ENCODE data around the gene PALLD.

Gene PALLD

GRCh38 chr4:168769837-168770236 is 273.0 kb downstream of the PALLD start:
- no peak for DNase-seq

- DNase-seq: no peak
Observed at GRCh38 chr4:168771251-168771650, 274.4 kb downstream of the PALLD start.

DNA sequence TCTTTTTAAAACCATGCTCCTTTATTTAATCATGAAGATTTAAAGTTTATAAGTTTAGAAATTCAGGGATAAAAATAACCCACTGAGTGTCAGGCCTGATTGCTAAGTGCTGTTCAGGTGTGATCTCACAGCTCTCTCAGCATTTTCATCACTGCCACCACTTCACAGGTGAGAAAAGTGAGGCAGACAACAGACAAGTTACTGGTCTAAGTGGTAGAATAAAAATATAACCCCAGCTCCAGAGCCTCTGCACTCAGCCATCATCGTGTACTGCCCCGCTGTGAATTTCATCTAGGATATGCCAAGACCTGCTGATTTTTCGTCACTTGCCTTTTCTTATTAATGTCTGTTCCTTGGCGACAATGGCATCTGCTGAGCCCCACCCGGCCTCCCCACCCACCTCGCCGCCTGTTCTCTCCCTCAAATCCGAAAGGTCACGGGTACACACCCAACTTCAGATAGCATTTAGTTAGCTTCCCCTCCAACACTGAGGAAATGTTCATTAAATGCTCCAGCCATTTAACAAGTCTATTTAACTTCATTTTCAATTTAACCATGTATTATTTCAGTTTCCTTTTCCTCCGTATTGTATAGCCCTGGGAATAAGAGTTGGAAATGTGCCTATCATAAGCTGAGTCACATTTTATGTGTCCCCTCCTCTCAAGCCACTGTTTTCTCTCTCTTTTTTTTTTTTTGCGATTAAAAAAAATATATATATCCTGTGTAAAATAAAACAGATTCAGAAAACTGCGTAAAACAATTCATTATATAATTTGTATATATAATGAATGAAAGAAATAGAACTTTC is 276.7 kb downstream of the PALLD start:
- DNase-seq: no peak

GRCh38 chr4:168776382-168776781 is 279.5 kb downstream of the PALLD start:
- no peak for DNase-seq

DNA sequence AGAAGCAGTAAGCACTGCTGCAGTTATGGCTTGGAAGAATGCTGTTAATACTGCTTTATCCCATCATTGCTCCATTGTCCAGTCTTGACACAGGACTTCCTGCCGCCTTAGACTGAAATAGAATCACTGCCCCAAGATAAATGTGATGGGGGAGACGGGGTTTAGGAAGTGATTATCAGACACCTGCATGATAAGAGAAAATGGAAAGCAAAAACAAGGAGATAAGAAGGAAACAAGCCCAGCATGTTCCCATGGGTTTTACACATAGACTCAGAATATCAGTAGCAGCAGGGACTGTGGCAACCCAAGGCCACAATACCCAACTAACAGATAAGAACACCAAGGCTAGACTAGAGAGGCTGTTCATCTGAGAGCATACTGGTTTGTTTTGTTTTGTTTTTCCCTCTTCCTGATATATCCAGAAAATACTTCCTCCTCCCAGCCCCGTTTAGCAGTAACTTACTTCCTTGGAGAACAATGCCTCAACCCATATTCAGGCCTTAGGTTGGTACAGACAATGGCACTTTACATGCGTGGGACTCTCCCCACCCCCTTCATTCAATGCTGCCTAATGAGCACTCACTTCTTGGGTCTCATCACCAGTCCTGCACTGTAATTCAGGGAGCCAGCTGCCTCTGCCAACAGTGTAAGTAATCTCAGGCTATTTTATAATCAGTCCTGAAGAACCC is 280.6 kb downstream of the PALLD start:
- DNase-seq: no peak

- no peak for DNase-seq
Observed at GRCh38 chr4:168781341-168781740, 284.5 kb downstream of the PALLD start.

DNA sequence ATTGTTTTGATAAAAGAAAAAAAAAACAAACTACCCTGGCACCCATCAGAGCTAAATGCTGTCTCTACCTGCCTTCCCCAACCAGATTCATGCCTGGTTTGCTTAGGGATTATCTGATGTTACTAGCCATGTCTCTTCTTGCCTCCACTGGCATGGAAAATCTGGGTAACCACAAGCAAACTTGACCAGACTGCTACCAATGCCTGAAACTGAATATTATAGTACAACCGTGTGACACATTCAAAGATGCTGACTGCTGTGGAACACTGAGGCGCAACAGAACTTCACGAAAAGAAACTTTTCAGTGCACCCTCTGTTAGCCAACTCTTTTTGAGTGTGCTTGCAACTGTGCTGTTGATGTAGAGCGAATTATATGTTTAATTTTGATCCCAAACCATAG is 285.1 kb downstream of the PALLD start:
- no peak for DNase-seq

- DNase-seq: no peak
Observed at GRCh38 chr4:168782439-168782838, 285.6 kb downstream of the PALLD start.

GRCh38 chr4:168784786-168785461 is 288.1 kb downstream of the PALLD start:
- DNase-seq: no peak

GRCh38 chr4:168787334-168787733 is 290.5 kb downstream of the PALLD start:
- DNase-seq: no peak

DNA sequence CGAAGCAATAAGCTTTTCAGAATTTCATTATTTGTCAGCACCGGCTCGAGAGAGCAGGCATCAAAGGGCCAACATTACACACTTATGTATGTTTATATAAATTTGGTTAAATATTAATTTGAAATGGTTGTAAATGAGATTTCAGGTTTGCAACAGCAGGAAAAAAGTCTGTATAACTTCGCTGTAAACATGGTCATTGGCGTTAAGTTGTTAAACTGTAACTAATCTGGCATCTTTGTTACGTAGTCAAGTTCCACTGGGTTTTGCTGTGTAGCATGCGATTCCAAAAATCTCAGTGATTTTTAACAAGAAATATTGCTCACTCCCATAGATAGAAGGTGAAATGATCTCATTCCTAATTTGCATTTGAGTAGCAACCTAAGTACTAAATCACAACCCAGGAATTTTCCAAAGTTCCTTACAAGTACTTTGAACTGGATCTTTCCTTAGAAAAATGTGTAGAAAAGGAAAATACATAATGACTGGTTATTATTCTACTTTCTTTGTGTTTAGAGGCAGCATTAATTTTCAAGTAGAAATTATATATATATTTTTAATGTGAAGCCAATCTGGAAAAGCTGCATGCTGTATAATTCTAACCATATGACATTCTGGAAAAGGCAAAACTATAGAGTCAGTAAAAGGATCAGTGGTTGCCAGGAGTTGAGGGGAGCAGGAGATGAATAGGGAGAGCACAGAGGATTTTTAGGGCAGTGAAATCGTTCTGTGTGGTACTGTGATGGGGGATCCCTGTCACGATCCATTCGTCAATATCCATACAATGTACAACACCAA is 291.1 kb downstream of the PALLD start:
- DNase-seq: peak; percentile 75

DNA sequence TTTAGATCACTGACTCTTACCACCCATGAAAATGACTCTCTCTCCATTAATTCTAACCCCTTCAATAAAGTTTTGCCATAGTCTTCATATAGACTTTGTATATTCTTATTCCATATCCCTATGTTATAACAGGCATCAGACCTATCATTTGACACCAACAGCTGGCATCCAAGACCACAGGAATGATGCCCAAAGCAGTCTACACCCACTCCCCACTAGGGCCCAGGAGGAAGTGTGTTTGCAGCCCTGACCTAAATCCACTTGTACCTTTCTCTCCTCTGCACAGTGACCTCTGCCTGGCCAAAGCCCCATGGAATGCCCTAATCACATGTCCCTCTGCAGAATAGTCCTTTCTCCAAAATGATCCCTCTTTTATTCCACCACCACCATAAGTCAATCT is 294.0 kb downstream of the PALLD start:
- DNase-seq: no peak

DNA sequence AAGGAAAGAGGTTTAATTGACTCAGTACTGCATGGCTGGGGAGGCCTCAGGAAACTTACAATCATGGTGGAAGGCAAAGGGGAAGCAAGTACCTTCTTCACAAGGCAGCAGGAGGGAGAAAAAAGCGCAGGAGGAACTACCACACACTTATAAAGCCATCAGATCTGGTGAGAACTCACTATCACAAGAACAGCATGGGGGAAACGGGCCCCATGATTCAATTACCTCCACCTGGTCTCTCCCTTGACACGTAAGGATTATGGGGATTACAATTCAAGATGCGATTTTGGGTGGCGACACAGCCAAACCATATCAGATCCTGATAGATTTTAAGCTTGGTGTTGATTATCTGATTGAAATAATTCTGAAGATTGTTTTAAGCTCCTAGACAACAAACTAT is 294.5 kb downstream of the PALLD start:
- DNase-seq: no peak

GRCh38 chr4:168793542-168793941 is 296.7 kb downstream of the PALLD start:
- no peak for DNase-seq

DNA sequence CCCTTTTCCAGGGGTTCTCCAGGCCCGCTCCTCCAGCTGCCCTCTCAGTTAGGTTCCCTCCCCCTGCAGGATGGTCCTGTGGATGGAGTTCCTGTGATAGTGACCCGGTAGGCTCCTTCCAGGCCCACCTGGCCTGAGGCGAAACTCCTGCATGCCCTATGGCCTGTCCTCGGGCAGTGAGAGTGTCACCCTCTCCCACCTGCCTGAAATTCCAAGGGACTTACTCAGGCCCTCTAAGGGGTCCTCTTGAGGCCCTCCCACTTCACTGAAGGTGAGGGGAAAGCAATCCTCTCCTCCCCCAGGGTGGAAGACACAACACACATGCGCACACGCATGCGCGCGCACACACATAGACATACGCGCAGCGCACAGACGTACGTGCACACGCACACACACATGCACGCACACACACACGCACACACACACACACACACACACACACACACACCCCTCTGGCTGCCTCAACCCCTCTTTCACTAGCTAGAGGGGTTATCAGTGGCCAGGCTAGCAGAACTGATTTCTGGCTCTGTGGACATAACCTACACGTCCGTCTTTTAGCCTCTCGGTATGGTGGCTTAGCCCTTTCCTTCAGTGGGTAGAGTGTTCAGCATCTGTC is 297.3 kb downstream of the PALLD start:
- no peak for DNase-seq

DNA sequence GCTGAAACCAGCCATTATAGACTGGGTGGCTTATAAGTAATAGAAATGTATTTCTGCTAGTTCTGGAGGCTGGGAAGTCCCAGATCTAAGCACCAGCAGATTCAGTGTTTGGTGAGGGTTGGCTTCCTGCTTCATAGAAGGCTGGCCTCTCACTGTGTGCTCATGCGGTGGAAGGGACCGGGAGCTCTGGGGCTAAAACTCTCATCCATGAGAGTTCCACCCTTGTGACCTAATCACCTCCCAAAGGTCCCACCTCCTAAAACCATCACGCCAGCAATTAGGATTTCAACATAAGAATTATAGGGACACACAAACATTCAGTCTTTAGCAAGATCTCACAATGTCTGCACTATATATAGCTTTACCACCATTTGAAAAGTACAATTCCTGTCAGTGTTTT is 298.0 kb downstream of the PALLD start:
- no peak for DNase-seq

DNA sequence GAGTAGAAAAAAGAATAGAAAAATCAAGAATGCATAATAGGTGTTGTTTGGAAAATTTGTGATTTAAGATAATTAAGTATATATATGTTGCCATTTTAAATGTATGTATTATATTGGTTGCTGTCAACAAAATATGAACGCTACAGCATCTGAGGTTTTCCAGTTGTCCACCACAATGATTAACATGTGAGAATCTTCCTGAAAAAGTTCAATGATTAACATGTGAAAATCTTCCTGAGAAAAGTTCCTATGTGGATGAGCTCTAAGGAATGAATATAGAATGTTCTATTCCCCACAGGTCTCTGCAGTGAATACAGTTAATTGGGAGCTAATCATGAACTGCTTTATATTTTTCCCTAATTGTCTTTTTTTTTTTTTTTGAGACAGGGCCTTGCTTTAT is 298.5 kb downstream of the PALLD start:
- no peak for DNase-seq

GRCh38 chr4:168796362-168797106 is 299.7 kb downstream of the PALLD start:
- peak; percentile 83 for DNase-seq

DNA sequence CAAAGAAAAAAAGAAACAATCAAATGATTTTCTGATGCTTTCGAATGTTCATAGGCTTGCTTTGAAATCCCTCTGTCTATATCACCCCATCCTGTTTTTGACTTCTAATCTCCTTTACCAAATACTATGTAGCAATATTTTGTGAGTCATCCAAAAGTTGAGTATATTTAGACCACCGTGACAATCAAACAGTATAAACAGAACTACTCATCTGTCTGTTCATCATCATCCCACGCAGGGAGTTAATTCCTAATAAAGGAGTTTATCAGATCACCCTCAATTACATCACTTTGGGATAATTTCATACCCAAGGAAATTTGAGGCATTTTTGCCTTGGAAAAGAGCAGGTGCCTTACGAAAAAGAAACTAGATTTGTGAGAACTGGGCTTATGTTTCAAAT is 300.3 kb downstream of the PALLD start:
- DNase-seq: peak; percentile 82

DNA sequence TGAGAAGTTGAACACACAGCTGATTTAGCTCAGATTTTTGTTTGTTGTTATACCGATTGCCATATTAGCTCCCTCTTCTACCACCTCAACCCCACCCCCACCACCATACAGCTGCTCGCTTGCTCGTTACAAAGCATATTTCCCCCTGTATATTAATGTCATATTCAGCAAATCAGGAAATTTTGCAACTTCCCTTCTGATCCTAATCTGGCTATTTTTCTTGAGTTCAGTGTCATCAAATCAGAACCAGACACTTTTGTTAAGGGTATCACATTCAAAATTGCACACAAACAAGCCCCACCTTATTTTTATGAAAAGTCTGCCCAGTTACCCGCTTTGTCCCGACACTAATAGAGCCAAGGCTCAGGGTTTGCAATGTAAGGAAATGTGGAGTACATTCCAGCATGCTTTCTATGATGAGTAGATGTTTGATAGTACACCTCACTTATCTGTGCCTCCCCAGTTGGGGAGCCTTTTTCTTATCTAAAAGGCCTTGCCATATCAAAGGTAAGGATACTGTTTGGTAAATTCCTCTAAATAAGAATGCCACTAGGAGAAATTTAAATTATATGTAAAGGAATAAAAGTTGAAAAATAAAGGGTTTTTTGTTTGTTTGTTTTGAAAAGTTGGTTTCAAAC is 301.0 kb downstream of the PALLD start:
- DNase-seq: no peak

GRCh38 chr4:168800926-168801325 is 304.1 kb downstream of the PALLD start:
- DNase-seq: no peak

Measured in fibroblast of skin of abdomen (primary cell).